Measurements from ENCODE around the gene SSBP3.

GRCh38 chr1:54325703-54326461 is 80.3 kb downstream of the SSBP3 start:
- TF ChIP-seq CTCF (IDR thresholded peaks at IDR 0.05) (no peak), POLR2A (IDR thresholded peaks at IDR 0.05) (no peak), EP300 (IDR thresholded peaks at IDR 0.05) (no peak)

All from tibial nerve (tissue), 4 donors.